HK-2 (cell line): ENCODE data around the gene SERPINB12.

Experiments used
- DNase-seq: peaks from one replicate; pipeline ENCODE4 v3.0.0-alpha.2; 2018; ENCODE audit not compliant: unreplicated experiment

Gene SERPINB12

GRCh38 chr18:63551769-63552168 lies 9.6 kb downstream of the SERPINB12 start:
- no peak for DNase-seq

GRCh38 chr18:63552581-63552980 lies 10.4 kb downstream of the SERPINB12 start:
- no peak for DNase-seq

- DNase-seq = no peak
Observed at GRCh38 chr18:63553081-63553480, 10.9 kb downstream of the SERPINB12 start.

- no peak for DNase-seq
Observed at GRCh38 chr18:63559567-63560491, 17.7 kb downstream of the SERPINB12 start.

- DNase-seq = no peak
Observed at GRCh38 chr18:63562284-63562683, 20.1 kb downstream of the SERPINB12 start.

- DNase-seq = no peak
Observed at GRCh38 chr18:63564021-63564420, 21.9 kb downstream of the SERPINB12 start.

- DNase-seq = no peak
Observed at GRCh38 chr18:63564561-63564960, 22.4 kb downstream of the SERPINB12 start.

GRCh38 chr18:63567276-63567675 lies 25.1 kb downstream of the SERPINB12 start:
- no peak for DNase-seq

- DNase-seq = no peak
Observed at GRCh38 chr18:63567825-63568224, 25.7 kb downstream of the SERPINB12 start.

GRCh38 chr18:63570721-63571120 lies 28.6 kb downstream of the SERPINB12 start:
- no peak for DNase-seq

GRCh38 chr18:63575681-63576080 lies 33.5 kb downstream of the SERPINB12 start:
- no peak for DNase-seq

GRCh38 chr18:63578357-63578958 lies 36.3 kb downstream of the SERPINB12 start:
- peak; percentile 7 for DNase-seq

- DNase-seq = no peak
Observed at GRCh38 chr18:63579616-63580015, 37.4 kb downstream of the SERPINB12 start.

- DNase-seq = no peak
Observed at GRCh38 chr18:63585988-63586387, 43.8 kb downstream of the SERPINB12 start.

- DNase-seq = no peak
Observed at GRCh38 chr18:63586431-63586830, 44.3 kb downstream of the SERPINB12 start.

GRCh38 chr18:63586966-63587365 lies 44.8 kb downstream of the SERPINB12 start, which contains the start of gene SERPINB13:
SERPINB13 (plus strand) TSS chr18:63587343; CDS start chr18:63588668, 1,325 bp downstream.
- DNase-seq = no peak

- no peak for DNase-seq
Observed at GRCh38 chr18:63588909-63589308, 46.7 kb downstream of the SERPINB12 start.

- DNase-seq = no peak
Observed at GRCh38 chr18:63590373-63590772, 48.2 kb downstream of the SERPINB12 start.

- no peak for DNase-seq
Observed at GRCh38 chr18:63590966-63591695, 49.0 kb downstream of the SERPINB12 start.

GRCh38 chr18:63591725-63592124 lies 49.6 kb downstream of the SERPINB12 start:
- DNase-seq = no peak

- no peak for DNase-seq
Observed at GRCh38 chr18:63592471-63592870, 50.3 kb downstream of the SERPINB12 start.

GRCh38 chr18:63596964-63597363 lies 54.8 kb downstream of the SERPINB12 start:
- DNase-seq = no peak
